ENCODE data around the gene TTYH3. TPM values are rescaled to one million over a fixed set of nuclear protein-coding genes. Genes with fewer than 3 reads are reported as not detected.
A peak's percentile ranks its signal among the peaks of the same experiment; 100 is the strongest.
"Not testable (repeated sequence)": the region's sequence is repeated elsewhere in the genome, so short reads cannot be mapped to it uniquely, and the experiment has no call there.

Gene TTYH3
- total RNA-seq, 2 donors from 2014 or later = 14.3 to 17.9 TPM

DNA sequence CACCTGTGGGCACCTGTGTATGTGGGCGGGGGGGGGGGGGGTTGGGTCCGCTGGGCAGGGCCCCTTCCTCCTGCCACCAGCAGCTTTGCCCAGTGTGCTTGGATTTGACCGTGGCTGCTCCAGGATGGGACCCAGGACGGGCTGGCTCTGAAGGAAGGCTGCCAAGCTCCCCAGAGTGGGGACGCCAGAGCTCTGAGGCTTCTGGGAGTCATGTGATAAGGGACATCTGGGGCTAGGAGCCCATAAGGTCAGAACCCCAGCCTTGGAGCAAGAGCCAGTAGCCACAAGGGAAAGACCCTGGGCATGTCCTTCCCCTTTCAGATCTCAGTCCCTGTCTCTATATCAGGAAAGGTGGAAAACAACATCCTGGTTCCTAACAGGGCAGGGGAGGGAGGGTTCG lies 34.4 kb downstream of the TTYH3 start:
- H3K4me1 Mint-ChIP-seq = no peaks in the 10 kb centered on the region
- peaks cover 15% of the 10 kb centered on the region for H3K27me3 Mint-ChIP-seq
- no peaks in the 10 kb centered on the region for H3K9me3 Mint-ChIP-seq
- no peak overlapping the region for H3K4me3 Mint-ChIP-seq
- no peak for ATAC-seq (replicated peaks)
- no peaks in the 10 kb centered on the region for H3K36me3 Mint-ChIP-seq (ENCODE audit: low read depth)
- H3K27ac Mint-ChIP-seq = no peak overlapping the region

DNA sequence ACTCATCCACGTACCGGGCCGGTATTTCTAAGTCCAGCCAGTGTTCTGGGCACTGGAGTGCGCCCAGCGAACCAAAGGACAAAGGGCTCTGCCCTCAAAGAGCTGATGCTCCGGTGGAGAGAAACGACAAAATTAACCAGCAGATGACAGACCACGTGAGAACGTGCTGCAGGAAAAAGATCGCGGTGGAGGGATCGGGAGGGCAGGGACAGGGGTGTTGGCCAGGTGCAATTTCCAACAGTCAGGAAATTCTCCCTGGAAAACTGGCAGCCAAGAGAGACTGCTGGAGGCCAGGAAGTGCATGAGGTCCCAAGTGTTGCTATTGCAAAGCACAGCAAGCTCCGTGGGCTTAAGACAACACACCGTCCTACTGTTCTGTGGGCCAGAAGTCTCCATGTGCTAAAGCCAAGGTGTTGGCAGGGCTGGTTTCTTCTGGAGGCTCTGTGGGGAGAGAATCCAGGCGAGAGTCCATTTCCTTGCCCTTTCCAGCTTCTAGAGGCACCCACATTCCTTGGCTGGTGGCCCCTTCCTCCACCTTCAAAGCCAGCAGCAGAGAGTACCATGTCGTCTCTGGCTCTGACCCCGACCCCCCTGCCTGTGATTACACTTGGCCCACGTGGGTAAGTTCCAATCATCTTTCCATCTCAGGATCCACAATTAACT lies 34.9 kb downstream of the TTYH3 start:
- H3K4me3 Mint-ChIP-seq = no peak overlapping the region
- H3K36me3 Mint-ChIP-seq (ENCODE audit: low read depth) = no peaks in the 10 kb centered on the region
- no peak overlapping the region for H3K27ac Mint-ChIP-seq
- H3K27me3 Mint-ChIP-seq = peaks cover 15% of the 10 kb centered on the region
- ATAC-seq (replicated peaks) = no peak
- no peaks in the 10 kb centered on the region for H3K4me1 Mint-ChIP-seq
- H3K9me3 Mint-ChIP-seq = no peaks in the 10 kb centered on the region

DNA sequence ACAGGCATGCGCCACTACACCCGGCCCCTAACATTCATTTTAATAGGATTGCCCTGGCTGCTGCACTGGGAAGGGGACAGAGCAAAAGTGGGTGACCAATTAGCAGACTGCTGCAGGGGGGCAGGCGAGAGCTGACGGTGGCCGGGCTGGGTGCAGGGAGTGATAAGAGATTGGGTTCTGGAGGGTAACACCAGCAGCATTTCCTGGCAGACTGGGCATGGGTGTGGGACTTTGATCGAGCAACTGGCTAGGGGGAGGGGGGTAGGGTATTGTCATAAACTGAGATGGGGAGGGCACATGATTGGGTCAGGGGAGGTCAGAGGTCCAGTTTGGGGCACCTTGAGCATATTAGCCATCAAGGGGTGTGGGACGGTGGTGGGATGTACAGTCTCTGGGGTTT lies 36.1 kb downstream of the TTYH3 start:
- no peak overlapping the region for H3K4me3 Mint-ChIP-seq
- no peaks in the 10 kb centered on the region for H3K9me3 Mint-ChIP-seq
- H3K27ac Mint-ChIP-seq = no peak overlapping the region
- ATAC-seq (replicated peaks) = no peak
- H3K4me1 Mint-ChIP-seq = no peaks in the 10 kb centered on the region
- H3K27me3 Mint-ChIP-seq = peaks cover 15% of the 10 kb centered on the region
- no peaks in the 10 kb centered on the region for H3K36me3 Mint-ChIP-seq (ENCODE audit: low read depth)

DNA sequence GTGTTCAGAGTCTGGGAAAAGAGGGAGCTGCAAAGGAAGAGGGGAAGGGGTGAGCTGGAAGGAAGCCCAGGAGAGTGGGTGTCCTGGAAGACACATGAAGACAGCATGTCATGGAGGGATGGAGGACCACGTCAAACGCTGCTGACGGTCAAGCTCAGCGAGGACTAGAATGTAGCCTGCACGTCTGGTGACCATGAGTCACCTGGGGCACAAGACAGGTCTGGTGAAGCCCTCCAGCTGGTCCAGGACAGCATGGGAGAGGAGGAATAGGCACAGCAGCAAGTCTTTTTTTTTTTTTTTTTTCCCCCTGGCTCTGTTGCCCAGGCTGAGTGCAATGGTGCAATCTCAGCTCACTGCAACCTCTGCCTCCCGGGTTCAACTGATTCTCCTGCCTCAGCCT lies 36.6 kb downstream of the TTYH3 start:
- H3K36me3 Mint-ChIP-seq (ENCODE audit: low read depth) = no peaks in the 10 kb centered on the region
- H3K4me1 Mint-ChIP-seq = no peaks in the 10 kb centered on the region
- no peak for ATAC-seq (replicated peaks)
- no peak overlapping the region for H3K27ac Mint-ChIP-seq
- no peaks in the 10 kb centered on the region for H3K9me3 Mint-ChIP-seq
- peaks cover 15% of the 10 kb centered on the region for H3K27me3 Mint-ChIP-seq
- H3K4me3 Mint-ChIP-seq = no peak overlapping the region

DNA sequence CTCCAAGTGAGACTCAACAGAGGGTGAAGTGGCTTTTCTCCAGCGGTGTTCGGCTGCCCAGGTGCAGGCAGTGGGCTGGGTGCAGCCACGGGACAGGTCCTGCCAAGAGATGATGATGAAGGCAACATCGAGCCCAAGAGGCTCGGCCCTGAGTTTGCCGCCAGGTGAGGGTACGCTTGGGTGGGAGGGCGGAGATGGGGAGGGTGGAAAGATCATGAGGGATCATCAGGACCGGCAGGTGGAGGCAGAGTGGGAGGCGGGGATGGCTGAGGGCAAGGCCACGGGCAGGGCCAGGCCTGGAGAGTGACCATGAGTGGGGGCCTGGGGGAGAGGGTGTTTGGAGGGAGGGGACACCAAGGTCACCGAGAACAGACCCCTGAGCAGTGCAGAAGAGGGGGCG lies 38.4 kb downstream of the TTYH3 start:
- H3K9me3 Mint-ChIP-seq = no peaks in the 10 kb centered on the region
- H3K27me3 Mint-ChIP-seq = peaks cover 15% of the 10 kb centered on the region
- no peaks in the 10 kb centered on the region for H3K36me3 Mint-ChIP-seq (ENCODE audit: low read depth)
- no peak for ATAC-seq (replicated peaks)
- no peaks in the 10 kb centered on the region for H3K4me1 Mint-ChIP-seq
- H3K4me3 Mint-ChIP-seq = no peak overlapping the region
- H3K27ac Mint-ChIP-seq = peak overlapping the region; percentile 45

DNA sequence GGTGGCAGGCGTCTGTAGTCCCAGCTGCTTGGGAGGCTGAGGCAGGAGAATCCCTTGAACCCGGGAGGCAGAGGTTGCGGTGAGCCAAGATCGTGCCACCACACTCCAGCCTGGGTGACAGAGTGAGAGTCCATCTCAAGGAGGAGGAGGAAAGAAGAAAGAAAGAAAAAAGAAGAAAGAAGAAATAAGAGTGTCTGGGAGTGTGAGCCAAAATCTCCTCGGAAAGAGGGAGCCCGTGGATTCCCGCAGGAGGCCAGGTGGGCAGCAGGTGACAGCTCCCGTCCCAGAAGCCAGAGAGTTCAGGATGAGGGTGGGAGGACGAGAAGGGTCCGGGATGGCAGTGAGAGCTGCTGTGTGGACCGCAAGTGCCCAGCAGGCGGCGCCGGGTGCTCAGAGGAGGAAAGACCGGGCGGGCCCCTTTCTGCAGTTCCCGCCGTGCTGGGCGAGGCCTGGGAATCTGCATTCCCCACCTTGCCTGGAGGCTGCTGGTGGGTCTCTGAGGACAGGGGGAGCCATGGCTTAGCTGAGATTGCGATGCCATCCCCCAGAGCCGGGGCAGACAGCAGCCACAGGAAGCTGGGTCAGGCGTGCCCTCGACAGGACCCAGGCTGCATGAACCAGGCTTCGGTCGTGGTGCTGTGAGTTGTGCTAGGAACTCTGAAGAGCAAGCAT lies 39.1 kb downstream of the TTYH3 start:
- peak overlapping the region; percentile 21 for H3K4me3 Mint-ChIP-seq

DNA sequence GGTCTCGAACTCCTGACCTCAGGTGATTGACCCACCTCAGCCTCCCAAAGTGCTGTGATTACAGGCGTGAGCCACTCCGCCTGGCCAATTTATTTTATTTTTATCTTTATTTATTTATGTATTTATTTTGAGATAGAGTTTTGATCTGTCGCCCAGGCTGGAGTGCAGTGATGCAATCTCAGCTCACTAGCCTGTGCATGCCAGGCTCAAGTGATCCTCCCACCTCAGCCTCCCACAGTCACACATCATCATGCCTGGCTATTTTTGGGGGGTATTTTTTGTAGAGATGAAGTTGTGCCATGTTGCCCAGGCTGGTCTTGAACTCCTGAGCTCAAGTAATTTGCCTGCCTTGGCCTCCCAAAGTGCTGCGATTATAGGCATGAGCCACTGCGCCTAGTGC lies 41.4 kb downstream of the TTYH3 start:
- not testable (repeated sequence) for H3K27ac Mint-ChIP-seq; H3K9me3 Mint-ChIP-seq; H3K4me1 Mint-ChIP-seq; ATAC-seq (replicated peaks); H3K36me3 Mint-ChIP-seq (ENCODE audit: low read depth); H3K27me3 Mint-ChIP-seq; H3K4me3 Mint-ChIP-seq

More for the DNA sequence above, 39.1 kb downstream of the TTYH3 start:
- peak overlapping the region; percentile 45 for H3K27ac Mint-ChIP-seq
- H3K36me3 Mint-ChIP-seq (ENCODE audit: low read depth) = no peaks in the 10 kb centered on the region
- no peaks in the 10 kb centered on the region for H3K9me3 Mint-ChIP-seq
- peaks cover 15% of the 10 kb centered on the region for H3K27me3 Mint-ChIP-seq
- peak; percentile 93 for ATAC-seq (replicated peaks)
- no peaks in the 10 kb centered on the region for H3K4me1 Mint-ChIP-seq

DNA sequence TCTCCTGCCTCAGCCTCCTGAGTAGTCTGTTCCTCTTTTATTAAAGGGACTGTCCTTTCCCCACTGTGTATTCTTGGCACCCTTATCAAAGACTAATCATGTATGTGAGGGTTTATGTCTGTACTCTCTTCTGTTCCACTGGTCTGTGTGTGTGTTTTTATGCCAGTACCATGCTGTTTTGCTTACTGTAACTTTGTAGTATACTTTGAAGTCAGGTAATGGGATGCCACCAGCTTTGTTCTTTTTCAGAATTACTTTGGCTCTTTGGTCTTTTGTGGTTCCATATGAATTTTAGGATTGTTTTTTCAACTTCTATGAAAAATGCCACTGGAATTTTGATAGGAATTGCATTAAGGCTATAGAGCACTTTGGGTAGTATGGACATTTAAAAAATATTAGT lies 42.1 kb downstream of the TTYH3 start:
- no peaks in the 10 kb centered on the region for H3K9me3 Mint-ChIP-seq
- no peaks in the 10 kb centered on the region for H3K4me1 Mint-ChIP-seq
- no peak for ATAC-seq (replicated peaks)
- H3K36me3 Mint-ChIP-seq (ENCODE audit: low read depth) = no peaks in the 10 kb centered on the region
- peaks cover 5% of the 10 kb centered on the region for H3K27me3 Mint-ChIP-seq
- no peak overlapping the region for H3K4me3 Mint-ChIP-seq
- H3K27ac Mint-ChIP-seq = no peak overlapping the region

DNA sequence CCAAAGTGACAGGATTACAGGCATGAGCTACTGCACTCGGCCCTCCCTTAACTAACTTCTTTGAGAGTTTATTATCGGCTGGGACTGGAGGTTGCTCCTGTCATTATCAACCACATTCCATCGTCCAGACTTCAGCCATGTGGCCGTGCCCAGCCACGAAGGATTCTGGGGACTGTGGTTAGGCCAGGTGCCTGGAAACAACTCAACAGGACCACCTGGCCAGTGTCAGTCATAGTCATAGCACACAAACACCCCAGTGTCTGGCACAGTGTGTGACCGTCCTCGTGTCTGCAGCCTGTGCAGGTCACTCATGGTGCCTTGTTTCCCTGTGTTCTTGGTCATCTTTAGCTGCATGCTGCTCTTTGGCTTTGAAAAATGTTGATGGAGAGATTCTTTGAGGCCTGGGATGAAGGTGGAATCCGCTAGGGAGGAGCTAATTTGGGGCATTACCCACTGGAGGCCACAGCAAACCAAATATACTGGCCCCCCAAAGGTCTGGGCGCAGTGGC lies 43.5 kb downstream of the TTYH3 start:
- Mint-ChIP-seq H3K9me3 (no peaks in the 10 kb centered on the region), H3K27ac (no peak overlapping the region), H3K27me3 (no peaks in the 10 kb centered on the region), H3K36me3 (ENCODE audit: low read depth) (no peaks in the 10 kb centered on the region), H3K4me3 (no peak overlapping the region), H3K4me1 (no peaks in the 10 kb centered on the region)
- no peak for ATAC-seq (replicated peaks)

DNA sequence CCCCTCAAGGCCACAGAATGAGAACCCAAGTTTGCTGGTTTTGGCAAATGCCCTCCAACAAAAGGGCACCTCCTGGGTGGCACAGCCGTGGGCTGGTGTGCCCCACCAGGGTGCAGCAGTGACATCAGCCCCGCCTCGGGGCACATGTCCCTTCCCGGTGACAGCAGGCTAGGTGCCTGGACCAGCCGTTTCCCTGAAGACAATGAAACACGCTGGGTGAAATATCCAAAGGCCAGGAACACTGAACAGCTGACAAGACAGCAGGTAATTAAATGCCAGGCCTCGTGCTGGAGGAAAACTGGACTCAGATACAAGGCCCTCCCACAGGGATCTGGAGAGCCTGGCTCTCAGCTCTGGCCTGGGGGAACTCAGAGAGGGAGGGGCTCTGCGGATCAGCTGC lies 44.8 kb downstream of the TTYH3 start:
- H3K9me3 Mint-ChIP-seq, H3K27ac Mint-ChIP-seq: not testable (repeated sequence)

DNA sequence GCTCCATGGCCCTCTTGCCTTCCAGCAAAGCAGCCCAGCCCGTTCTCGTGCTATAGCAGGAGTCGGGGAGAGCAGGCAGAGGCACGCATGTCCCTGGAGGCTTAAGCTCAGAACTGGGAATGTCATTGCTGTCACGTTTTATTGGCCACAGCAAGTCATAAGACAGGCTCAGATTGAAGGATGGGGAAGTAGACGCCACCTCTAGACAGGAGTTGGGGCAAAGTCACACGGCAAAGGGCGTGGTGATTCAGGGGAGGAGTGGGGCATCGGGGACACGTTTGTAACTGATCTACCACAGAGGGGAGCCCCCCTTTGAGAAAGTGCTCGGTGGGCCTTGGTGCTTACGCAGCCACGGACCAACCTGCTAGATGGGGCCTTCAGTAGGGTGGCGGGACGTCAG lies 46.7 kb downstream of the TTYH3 start:
- H3K9me3 Mint-ChIP-seq; ATAC-seq (replicated peaks); H3K27ac Mint-ChIP-seq; H3K27me3 Mint-ChIP-seq; H3K36me3 Mint-ChIP-seq (ENCODE audit: low read depth); H3K4me3 Mint-ChIP-seq; H3K4me1 Mint-ChIP-seq: not testable (repeated sequence)

More for the DNA sequence above, 44.8 kb downstream of the TTYH3 start:
- H3K4me1 Mint-ChIP-seq; H3K4me3 Mint-ChIP-seq; ATAC-seq (replicated peaks); H3K36me3 Mint-ChIP-seq (ENCODE audit: low read depth); H3K27me3 Mint-ChIP-seq: not testable (repeated sequence)

DNA sequence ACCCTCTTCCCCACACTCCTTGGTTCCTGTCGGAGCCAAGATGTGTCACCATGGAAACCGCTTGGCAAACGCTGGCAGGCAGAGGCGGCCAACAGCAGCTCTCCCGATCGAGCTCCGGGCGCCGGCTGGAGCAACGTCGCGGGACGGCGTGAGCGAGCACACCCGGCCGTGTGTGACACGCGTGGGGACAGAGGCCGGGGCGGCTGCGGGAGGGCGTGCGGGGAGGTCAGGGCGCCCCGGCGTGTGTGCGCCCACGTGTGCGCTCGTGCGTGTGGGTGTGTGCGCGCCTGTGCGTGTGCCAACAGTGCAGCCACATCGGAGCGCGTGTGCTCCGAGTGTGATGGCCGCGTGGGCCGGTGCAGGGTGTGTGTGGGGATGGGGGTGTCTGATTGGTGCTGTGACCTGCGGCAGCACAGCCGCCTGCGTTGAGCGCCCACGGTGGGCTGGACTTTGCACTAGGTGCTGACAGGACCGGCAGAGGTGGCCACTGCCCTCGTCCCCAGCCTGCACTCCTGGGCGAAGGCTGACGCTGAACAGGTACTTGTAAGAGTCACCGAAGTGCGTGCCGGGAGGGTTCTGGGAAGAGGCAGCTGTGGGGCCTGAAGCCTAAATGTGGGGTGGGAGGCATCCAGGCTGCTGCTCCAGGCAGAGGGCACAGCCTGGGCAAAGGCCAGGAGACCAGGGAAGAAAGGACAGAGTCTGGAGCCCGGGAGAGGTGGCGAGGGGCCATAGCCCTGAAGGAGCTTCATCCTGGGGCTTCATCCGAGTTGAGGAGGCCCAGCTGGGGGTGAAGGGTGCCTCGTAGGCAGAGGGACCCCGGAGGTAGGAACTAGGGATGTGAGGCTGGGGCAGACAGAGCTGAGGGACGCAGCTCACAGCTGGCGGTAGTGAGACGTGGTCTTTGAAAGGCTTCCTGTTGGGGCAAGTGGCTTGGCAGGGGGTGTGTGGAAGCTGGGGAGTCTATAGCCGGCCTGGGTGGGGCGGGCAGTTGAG lies 47.6 kb downstream of the TTYH3 start:
- H3K27ac Mint-ChIP-seq = peak overlapping the region; percentile 25
- ATAC-seq (replicated peaks) = not testable (repeated sequence)

DNA sequence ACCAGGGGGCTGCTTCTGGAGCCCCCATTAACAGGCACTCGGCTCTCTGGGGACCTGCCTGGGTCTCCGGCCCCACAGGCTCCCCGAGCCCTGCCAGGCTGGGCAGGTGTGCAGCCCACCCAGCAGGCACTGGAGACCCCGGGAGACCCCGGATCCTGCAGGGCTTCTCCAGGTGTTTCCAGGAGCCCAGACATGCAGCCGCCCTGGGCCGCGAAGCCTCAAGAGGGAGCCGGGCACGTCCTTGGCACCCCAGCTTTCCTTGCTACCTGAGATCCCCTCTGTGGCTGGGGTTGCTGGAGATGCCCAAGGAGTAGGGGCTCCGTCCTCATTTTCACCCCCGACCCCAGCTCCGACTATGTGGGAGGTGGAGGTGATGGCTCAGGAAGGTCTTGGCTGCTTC lies 48.5 kb downstream of the TTYH3 start:
- no peak overlapping the region for H3K4me3 Mint-ChIP-seq
- peaks cover 9% of the 10 kb centered on the region for H3K27me3 Mint-ChIP-seq
- ATAC-seq (replicated peaks) = no peak
- no peaks in the 10 kb centered on the region for H3K9me3 Mint-ChIP-seq
- no peak overlapping the region for H3K27ac Mint-ChIP-seq
- no peaks in the 10 kb centered on the region for H3K36me3 Mint-ChIP-seq (ENCODE audit: low read depth)
- H3K4me1 Mint-ChIP-seq = no peaks in the 10 kb centered on the region

More for the DNA sequence above, 47.6 kb downstream of the TTYH3 start:
- H3K4me1 Mint-ChIP-seq; H3K36me3 Mint-ChIP-seq (ENCODE audit: low read depth); H3K9me3 Mint-ChIP-seq; H3K4me3 Mint-ChIP-seq; H3K27me3 Mint-ChIP-seq: not testable (repeated sequence)

DNA sequence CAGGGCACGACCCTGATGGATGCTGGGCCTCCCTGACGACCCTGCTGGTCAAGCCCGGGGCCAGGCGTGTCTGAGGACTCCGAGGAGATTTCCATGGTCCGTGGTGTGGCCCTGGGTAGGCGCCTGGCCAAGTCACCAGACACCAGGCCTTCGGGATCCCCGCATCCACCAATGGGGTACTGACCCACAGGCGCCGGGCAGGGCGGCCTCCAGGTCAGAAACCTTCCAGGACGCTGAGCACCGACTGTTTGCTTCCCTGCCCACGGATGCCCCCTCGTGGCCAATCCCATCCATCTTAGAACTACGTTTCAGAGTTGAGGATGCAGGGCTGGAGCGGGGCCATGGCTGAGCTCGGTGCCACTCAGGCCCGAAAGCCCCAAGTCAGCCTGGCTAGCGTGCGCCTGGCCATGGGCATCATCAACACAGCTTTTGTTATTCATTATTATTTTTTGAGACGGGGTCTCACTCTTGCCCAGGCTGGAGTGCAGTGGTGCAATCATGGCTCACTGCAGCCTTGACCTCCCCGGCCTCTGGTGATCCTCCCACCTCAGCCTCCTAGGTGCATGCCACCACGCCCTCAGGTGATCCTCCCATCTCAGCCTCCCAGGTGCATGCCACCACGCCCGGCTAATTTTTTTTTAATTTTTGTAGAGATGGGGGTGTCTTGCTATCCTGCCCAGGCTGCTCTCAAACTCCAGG lies 49.2 kb downstream of the TTYH3 start:
- ATAC-seq (replicated peaks) = peak; percentile 74
- peaks cover 12% of the 10 kb centered on the region for H3K27me3 Mint-ChIP-seq

More for the DNA sequence above, 49.2 kb downstream of the TTYH3 start:
- Mint-ChIP-seq H3K27ac (no peak overlapping the region), H3K4me3 (no peak overlapping the region), H3K36me3 (ENCODE audit: low read depth) (no peaks in the 10 kb centered on the region), H3K4me1 (no peaks in the 10 kb centered on the region), H3K9me3 (no peaks in the 10 kb centered on the region)
